Measurements from ENCODE around the gene METAP1. TPM values are rescaled to one million over a fixed set of nuclear protein-coding genes. Genes with fewer than 3 reads are reported as not detected.
"Not testable (repeated sequence)": the region's sequence is repeated elsewhere in the genome, so short reads cannot be mapped to it uniquely, and the experiment has no call there.

METAP1 gene
- total RNA-seq, 1 donor from 2014 or later, result 51.6 TPM

- no peak overlapping the region for H3K4me3 Mint-ChIP-seq
- H3K4me1 Mint-ChIP-seq, result no peaks in the 10 kb centered on the region
- no peak for DNase-seq (ENCODE audit: low spot score in 2 of 2, unreplicated experiment in 2 of 2)
- H3K36me3 Mint-ChIP-seq, result peaks cover 42% of the 10 kb centered on the region
- no peak for TF ChIP-seq CTCF (IDR thresholded peaks at IDR 0.05; ENCODE audit: unreplicated experiment)
- no peaks in the 10 kb centered on the region for H3K9me3 Mint-ChIP-seq
- no peak overlapping the region for H3K27ac Mint-ChIP-seq
- no peaks in the 10 kb centered on the region for H3K27me3 Mint-ChIP-seq (ENCODE audit: low read depth)
Observed at GRCh38 chr4:99079625-99080295, 84.2 kb downstream of the METAP1 start.

DNA sequence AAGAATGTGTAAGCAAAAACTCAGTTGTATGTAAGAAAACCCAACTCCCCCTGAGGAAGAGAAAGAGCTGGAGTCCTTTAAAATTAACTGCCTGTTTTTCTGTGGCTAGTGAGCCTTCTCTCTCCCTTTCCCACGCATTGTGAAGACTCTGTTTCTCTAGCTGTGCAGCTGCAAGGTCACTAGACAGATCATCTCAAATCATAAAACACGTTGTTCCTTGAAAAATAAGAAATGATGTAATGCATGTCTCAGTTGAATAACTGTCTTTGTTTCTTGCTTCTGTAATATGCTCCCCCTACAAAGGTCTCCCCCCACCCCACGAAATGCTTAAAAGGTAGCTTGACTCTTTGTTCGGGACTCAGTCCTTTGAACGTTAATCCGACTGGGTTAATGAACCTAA is 85.3 kb downstream of the METAP1 start:
- not testable (repeated sequence) for H3K27me3 Mint-ChIP-seq (ENCODE audit: low read depth); H3K27ac Mint-ChIP-seq; H3K4me3 Mint-ChIP-seq; DNase-seq (ENCODE audit: low spot score in 2 of 2, unreplicated experiment in 2 of 2); H3K9me3 Mint-ChIP-seq; H3K4me1 Mint-ChIP-seq
- H3K36me3 Mint-ChIP-seq, result peaks cover 38% of the 10 kb centered on the region

DNA sequence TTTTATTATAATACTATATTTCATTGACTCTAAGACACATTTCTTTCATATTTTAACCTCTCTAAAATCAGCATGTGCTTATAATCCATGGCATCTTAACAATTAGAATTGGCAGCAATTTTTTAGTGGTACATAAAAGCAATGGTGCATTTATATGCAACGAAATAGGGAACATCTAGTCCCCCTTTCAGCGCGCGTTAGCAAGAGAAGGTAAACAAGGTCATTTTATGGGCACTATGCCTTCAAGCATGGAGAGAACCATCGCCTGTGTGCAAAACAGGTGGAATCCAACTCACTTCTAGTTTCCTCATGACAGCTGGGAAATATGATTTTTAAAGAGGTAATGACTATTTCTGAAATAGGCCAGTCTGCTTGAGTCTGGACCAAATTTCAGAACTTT is 86.7 kb downstream of the METAP1 start:
- H3K27ac Mint-ChIP-seq, result no peak overlapping the region
- no peak for DNase-seq (ENCODE audit: low spot score in 2 of 2, unreplicated experiment in 2 of 2)
- H3K4me3 Mint-ChIP-seq, result no peak overlapping the region
- peaks cover 10% of the 10 kb centered on the region for H3K4me1 Mint-ChIP-seq
- H3K9me3 Mint-ChIP-seq, result no peaks in the 10 kb centered on the region
- no peaks in the 10 kb centered on the region for H3K27me3 Mint-ChIP-seq (ENCODE audit: low read depth)
- H3K36me3 Mint-ChIP-seq, result peaks cover 33% of the 10 kb centered on the region
- TF ChIP-seq CTCF (IDR thresholded peaks at IDR 0.05; ENCODE audit: unreplicated experiment), result no peak

DNA sequence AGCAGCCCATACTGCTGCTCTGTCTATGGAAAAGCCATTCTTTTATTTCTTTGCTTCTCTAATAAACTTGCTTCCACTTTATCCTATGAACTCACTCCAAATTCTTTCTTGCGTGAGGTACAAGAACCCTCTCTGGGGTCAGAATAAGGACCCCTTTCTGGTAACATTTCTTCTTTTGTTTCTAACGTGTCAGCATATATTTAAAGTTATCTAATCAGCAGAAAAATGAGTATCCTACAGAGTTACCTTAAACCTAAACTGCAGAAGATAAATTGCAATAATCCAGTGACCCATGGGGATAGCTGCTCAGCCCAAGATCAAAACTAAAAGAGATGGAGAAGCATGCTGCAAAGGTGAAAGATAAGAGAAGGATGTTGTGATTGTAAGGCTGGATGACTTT is 89.1 kb downstream of the METAP1 start:
- Mint-ChIP-seq H3K27me3 (ENCODE audit: low read depth) (no peaks in the 10 kb centered on the region), H3K36me3 (peaks cover 20% of the 10 kb centered on the region), H3K27ac (no peak overlapping the region), H3K4me1 (peaks cover 22% of the 10 kb centered on the region), H3K9me3 (no peaks in the 10 kb centered on the region), H3K4me3 (no peak overlapping the region)
- TF ChIP-seq CTCF (IDR thresholded peaks at IDR 0.05; ENCODE audit: unreplicated experiment), result no peak
- DNase-seq (ENCODE audit: low spot score in 2 of 2, unreplicated experiment in 2 of 2), result no peak

GRCh38 chr4:99088023-99088449 is 92.5 kb downstream of the METAP1 start:
- DNase-seq (ENCODE audit: low spot score in 2 of 2, unreplicated experiment in 2 of 2), result peak in 1 of 2 experiments; percentile 43
- Mint-ChIP-seq H3K4me1 (peaks cover 45% of the 10 kb centered on the region), H3K27me3 (ENCODE audit: low read depth) (no peaks in the 10 kb centered on the region), H3K9me3 (peaks cover 8% of the 10 kb centered on the region), H3K36me3 (peaks cover 10% of the 10 kb centered on the region), H3K27ac (peak overlapping the region; percentile 98), H3K4me3 (peak overlapping the region; percentile 87)
- no peak for TF ChIP-seq CTCF (IDR thresholded peaks at IDR 0.05; ENCODE audit: unreplicated experiment)

GRCh38 chr4:99088481-99089365 is 93.2 kb downstream of the METAP1 start, which contains the start of gene ADH5:
ADH5 (minus strand) TSS chr4:99088788; CDS start chr4:99088700, 88 bp downstream.
- no peak for TF ChIP-seq CTCF (IDR thresholded peaks at IDR 0.05; ENCODE audit: unreplicated experiment)
- peak; percentile 74 to 84 for DNase-seq (ENCODE audit: low spot score in 2 of 2, unreplicated experiment in 2 of 2)
- H3K27me3 Mint-ChIP-seq (ENCODE audit: low read depth), result no peaks in the 10 kb centered on the region
- H3K4me3 Mint-ChIP-seq, result peak within 1 kb of the TSS; percentile 87
- peak within 1 kb of the TSS; percentile 98 for H3K27ac Mint-ChIP-seq
- H3K4me1 Mint-ChIP-seq, result peaks cover 45% of the 10 kb centered on the region
- H3K9me3 Mint-ChIP-seq, result peaks cover 12% of the 10 kb centered on the region
- H3K36me3 Mint-ChIP-seq, result peaks cover 7% of the 10 kb centered on the region
